ENCODE results near the gene MT1H. TPM values are rescaled to one million over a fixed set of nuclear protein-coding genes. Genes with fewer than 3 reads are reported as not detected.

The MT1H gene
- total and polyA plus RNA-seq, 7 donors, result 2.0 to 581 (median 133) TPM; not detected in 4

DNA sequence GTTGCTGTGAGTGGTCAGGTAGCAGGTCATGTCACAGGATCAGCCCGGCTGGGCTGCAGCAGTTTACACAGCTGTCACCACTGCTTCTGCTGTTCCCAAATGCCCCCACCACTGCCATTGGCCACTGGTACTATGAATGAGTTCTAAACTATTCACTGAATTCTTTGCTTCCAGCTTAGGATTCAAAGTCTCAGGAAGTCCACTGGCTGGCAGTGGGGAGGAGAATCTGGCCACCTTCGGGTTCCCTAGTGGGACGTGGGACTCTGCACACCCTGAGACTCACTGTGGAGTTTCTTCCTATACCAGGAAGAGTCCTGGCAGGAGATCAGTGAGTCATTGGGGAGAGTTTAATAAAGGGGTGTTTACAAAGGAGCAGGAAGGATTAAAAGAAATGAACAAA is 19.6 kb downstream of the MT1H start:
- Histone ChIP-seq H3K36me3 (no peaks in the 10 kb centered on the region), H3K4me1 (peaks cover 0 to 5% (median 2%) of the 10 kb centered on the region in 4 donors), H3K27me3 (no peaks in the 10 kb centered on the region), H3K27ac (no peak overlapping the region), H3K4me3 (no peak overlapping the region), H3K9me3 (no peaks in the 10 kb centered on the region)
- DNase-seq, result no peak
- WGBS, 2 donors, result 74 to 85% methylated on average over 3 of the region's 3 CpGs
- no peak for TF ChIP-seq POLR2A (IDR thresholded peaks at IDR 0.05)
- TF ChIP-seq POLR2AphosphoS5 (IDR thresholded peaks at IDR 0.05), result no peak
- TF ChIP-seq, protein P1, sequence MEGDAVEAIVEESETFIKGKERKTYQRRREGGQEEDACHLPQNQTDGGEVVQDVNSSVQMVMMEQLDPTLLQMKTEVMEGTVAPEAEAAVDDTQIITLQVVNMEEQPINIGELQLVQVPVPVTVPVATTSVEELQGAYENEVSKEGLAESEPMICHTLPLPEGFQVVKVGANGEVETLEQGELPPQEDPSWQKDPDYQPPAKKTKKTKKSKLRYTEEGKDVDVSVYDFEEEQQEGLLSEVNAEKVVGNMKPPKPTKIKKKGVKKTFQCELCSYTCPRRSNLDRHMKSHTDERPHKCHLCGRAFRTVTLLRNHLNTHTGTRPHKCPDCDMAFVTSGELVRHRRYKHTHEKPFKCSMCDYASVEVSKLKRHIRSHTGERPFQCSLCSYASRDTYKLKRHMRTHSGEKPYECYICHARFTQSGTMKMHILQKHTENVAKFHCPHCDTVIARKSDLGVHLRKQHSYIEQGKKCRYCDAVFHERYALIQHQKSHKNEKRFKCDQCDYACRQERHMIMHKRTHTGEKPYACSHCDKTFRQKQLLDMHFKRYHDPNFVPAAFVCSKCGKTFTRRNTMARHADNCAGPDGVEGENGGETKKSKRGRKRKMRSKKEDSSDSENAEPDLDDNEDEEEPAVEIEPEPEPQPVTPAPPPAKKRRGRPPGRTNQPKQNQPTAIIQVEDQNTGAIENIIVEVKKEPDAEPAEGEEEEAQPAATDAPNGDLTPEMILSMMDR (IDR thresholded peaks at IDR 0.05), result no peak
- no peak for TF ChIP-seq EP300 (IDR thresholded peaks at IDR 0.05)
- intact Hi-C loops (cut with DNase I), result no loop called here

DNA sequence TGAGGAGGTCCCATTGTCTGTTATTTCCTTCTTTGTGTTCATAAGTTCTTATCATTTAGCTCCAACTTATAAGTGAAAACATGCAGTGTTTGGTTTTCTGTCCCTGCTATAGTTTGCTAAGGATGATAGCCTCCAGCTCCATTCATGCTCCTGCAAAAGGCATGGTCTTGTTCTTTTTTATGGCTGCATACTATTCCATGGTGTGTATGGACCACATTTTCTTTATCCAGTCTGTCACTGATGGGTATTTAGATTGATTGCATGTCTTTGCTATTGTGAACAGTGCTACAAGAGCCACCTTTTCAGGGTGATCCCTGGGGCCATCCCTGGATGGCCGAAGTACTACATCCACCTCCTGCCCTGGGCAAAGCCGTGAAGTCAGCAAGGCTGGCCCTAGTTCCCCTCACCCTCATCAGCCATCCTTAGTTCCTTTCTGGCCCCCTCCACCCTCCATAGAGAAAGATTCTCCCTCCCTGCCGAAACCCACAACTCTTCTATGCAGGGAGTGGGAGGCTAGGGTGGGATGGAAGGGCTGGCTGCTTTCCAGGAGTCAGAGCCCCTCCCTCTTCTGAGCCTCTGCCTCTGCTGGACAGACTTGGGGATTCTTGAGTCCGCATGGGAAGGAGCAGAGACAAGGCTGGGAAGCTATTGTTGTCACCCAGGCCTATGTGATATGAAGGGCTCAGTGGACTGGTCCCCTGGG is 21.0 kb downstream of the MT1H start:
- intact Hi-C loops (cut with DNase I), result no loop called here
- no peak for DNase-seq
- 72 to 94% methylated on average over 4 of the region's 4 CpGs for WGBS, 2 donors
- H3K36me3 ChIP-seq, result no peaks in the 10 kb centered on the region
- H3K4me1 ChIP-seq, result no peaks in the 10 kb centered on the region
- no peak overlapping the region for H3K4me3 ChIP-seq
- H3K9me3 ChIP-seq, result no peaks in the 10 kb centered on the region
- H3K27ac ChIP-seq, result no peak overlapping the region
- H3K27me3 ChIP-seq, result no peaks in the 10 kb centered on the region
- TF ChIP-seq EP300 (IDR thresholded peaks at IDR 0.05), result no peak
- TF ChIP-seq, protein P1 (IDR thresholded peaks at IDR 0.05), result no peak
- no peak for TF ChIP-seq POLR2A (IDR thresholded peaks at IDR 0.05)
- TF ChIP-seq POLR2AphosphoS5 (IDR thresholded peaks at IDR 0.05), result no peak

DNA sequence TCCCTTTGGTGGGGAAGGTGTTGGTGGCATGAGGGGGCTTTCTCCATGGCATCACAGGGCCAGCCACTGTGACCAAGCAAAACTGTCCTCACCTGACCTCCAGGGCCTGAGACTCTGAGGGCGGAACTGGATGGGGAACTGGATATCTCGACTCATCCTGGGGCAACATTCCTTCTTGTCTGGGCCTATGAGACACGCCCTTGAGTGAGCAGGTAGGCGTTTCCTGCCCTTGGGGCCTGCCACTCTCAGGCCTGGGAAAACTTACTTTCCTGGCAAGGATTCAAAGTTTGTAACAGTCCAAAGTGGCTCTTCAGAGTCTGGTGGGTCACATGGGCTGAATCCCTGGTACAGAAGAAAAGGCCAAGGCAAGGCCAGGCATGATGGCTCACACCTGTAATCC is 22.3 kb downstream of the MT1H start:
- TF ChIP-seq POLR2AphosphoS5 (IDR thresholded peaks at IDR 0.05) (no peak), POLR2A (IDR thresholded peaks at IDR 0.05) (no peak), EP300 (IDR thresholded peaks at IDR 0.05) (no peak)
- TF ChIP-seq, protein P1 (IDR thresholded peaks at IDR 0.05), result no peak
- intact Hi-C loops (cut with DNase I), result no loop called here

DNA sequence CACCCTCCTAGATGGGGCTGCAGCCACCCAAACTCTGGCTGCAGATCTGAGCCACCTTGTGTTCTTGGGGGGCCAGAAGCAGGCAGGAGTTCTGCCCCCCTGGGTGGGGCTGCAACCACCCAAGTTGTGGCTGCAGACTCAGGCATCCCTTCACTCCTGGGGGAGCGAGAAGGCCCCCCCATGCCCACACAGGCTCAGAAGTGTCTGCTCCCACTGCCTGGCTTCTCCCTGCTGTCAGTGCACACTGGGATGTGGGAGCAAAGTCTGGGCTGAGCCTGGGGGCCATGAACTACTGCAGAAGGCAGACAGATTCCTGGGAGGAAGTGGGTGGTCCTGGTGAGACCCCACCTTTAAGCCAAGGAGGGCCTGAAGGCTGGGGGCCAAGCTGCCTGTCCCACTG is 25.6 kb downstream of the MT1H start:
- Histone ChIP-seq H3K4me3 (no peak overlapping the region), H3K27ac (no peak overlapping the region), H3K4me1 (no peaks in the 10 kb centered on the region), H3K27me3 (no peaks in the 10 kb centered on the region), H3K36me3 (no peaks in the 10 kb centered on the region), H3K9me3 (peaks cover 0 to 4% (median 0%) of the 10 kb centered on the region in 4 donors)
- no peak for DNase-seq
- 87 to 97% methylated on average over 1 of the region's 1 CpG for WGBS, 2 donors
- intact Hi-C loops (cut with DNase I), result loop anchor here (5.0 kb wide), 1 partner anchor 108 kb away; the partner anchor contains the start of gene MT3
- no peak for TF ChIP-seq EP300 (IDR thresholded peaks at IDR 0.05)
- no peak for TF ChIP-seq POLR2AphosphoS5 (IDR thresholded peaks at IDR 0.05)
- TF ChIP-seq, protein P1 (IDR thresholded peaks at IDR 0.05), result no peak
- TF ChIP-seq POLR2A (IDR thresholded peaks at IDR 0.05), result no peak

More for the DNA sequence above, 22.3 kb downstream of the MT1H start:
- no peak for DNase-seq
- Histone ChIP-seq H3K4me3 (no peak overlapping the region), H3K4me1 (no peaks in the 10 kb centered on the region), H3K27ac (no peak overlapping the region), H3K9me3 (no peaks in the 10 kb centered on the region), H3K36me3 (no peaks in the 10 kb centered on the region), H3K27me3 (no peaks in the 10 kb centered on the region)
- WGBS, 2 donors, result 12 to 74% methylated on average over 4 of the region's 4 CpGs
